Measurements from ENCODE around the gene HS6ST2.
A peak's percentile ranks its signal among the peaks of the same experiment; 100 is the strongest.

HS6ST2 gene

GRCh38 chrX:132933170-132933569 lies 25.3 kb downstream of the HS6ST2 start:
- no peak overlapping the region for H2BK15ac ChIP-seq (replicated peaks; ENCODE audit: low read depth)
- no CpG with 5 or more reads among the region's 8 CpGs for WGBS (ENCODE audit: extremely low coverage, insufficient coverage, low lambda C conversion rate)
- no peak overlapping the region for H3K4ac ChIP-seq (ENCODE audit: low read depth, low read length)
- H3K27ac ChIP-seq (ENCODE audit: low read depth, low read length) = no peak overlapping the region
- H3K36me3 ChIP-seq (ENCODE audit: control insufficient read depth, insufficient read depth, low read length) = no peaks in the 10 kb centered on the region
- no peak overlapping the region for H3K18ac ChIP-seq (ENCODE audit: low read length)
- no peak for DNase-seq
- H3K23ac ChIP-seq (ENCODE audit: low read length) = no peak overlapping the region
- H3K56ac ChIP-seq (ENCODE audit: low read length) = no peak overlapping the region
- H3K79me2 ChIP-seq (ENCODE audit: control insufficient read depth, insufficient read depth, low read length) = no peaks in the 10 kb centered on the region
- no peak overlapping the region for H2BK5ac ChIP-seq (ENCODE audit: low read length)
- no peak overlapping the region for H4K8ac ChIP-seq (ENCODE audit: low read depth, low read length)
- H2BK120ac ChIP-seq (ENCODE audit: low read depth, low read length) = no peak overlapping the region
- H3K79me1 ChIP-seq (ENCODE audit: low read length) = no peaks in the 10 kb centered on the region
- no peak overlapping the region for H3K9ac ChIP-seq (ENCODE audit: low read length)
- H3K27me3 ChIP-seq (ENCODE audit: insufficient read depth, low read length, poor library complexity) = no peaks in the 10 kb centered on the region
- H4K5ac ChIP-seq (ENCODE audit: low read length) = no peak overlapping the region
- H3K4me2 ChIP-seq (ENCODE audit: low read length) = no peak overlapping the region
- no peak overlapping the region for H2AK5ac ChIP-seq (ENCODE audit: low read length)
- H3K4me1 ChIP-seq (ENCODE audit: control insufficient read depth, low read depth, low read length) = no peaks in the 10 kb centered on the region
- no peak overlapping the region for H3K4me3 ChIP-seq (ENCODE audit: low read length)

- H3K79me2 ChIP-seq (ENCODE audit: control insufficient read depth, insufficient read depth, low read length) = no peaks in the 10 kb centered on the region
- DNase-seq = peak; percentile 77
- H3K56ac ChIP-seq (ENCODE audit: low read length) = no peak overlapping the region
- H3K23ac ChIP-seq (ENCODE audit: low read length) = no peak overlapping the region
- no peak overlapping the region for H2BK120ac ChIP-seq (ENCODE audit: low read depth, low read length)
- WGBS (ENCODE audit: extremely low coverage, insufficient coverage, low lambda C conversion rate) = no CpG with 5 or more reads among the region's 5 CpGs
- H4K5ac ChIP-seq (ENCODE audit: low read length) = no peak overlapping the region
- H2BK5ac ChIP-seq (ENCODE audit: low read length) = no peak overlapping the region
- no peak overlapping the region for H3K4me3 ChIP-seq (ENCODE audit: low read length)
- H3K79me1 ChIP-seq (ENCODE audit: low read length) = no peaks in the 10 kb centered on the region
- H2AK5ac ChIP-seq (ENCODE audit: low read length) = no peak overlapping the region
- no peak overlapping the region for H3K4me2 ChIP-seq (ENCODE audit: low read length)
- no peaks in the 10 kb centered on the region for H3K4me1 ChIP-seq (ENCODE audit: control insufficient read depth, low read depth, low read length)
- no peaks in the 10 kb centered on the region for H3K36me3 ChIP-seq (ENCODE audit: control insufficient read depth, insufficient read depth, low read length)
- no peaks in the 10 kb centered on the region for H3K27me3 ChIP-seq (ENCODE audit: insufficient read depth, low read length, poor library complexity)
- H3K9ac ChIP-seq (ENCODE audit: low read length) = no peak overlapping the region
- H2BK15ac ChIP-seq (replicated peaks; ENCODE audit: low read depth) = no peak overlapping the region
- H3K4ac ChIP-seq (ENCODE audit: low read depth, low read length) = no peak overlapping the region
- no peak overlapping the region for H3K27ac ChIP-seq (ENCODE audit: low read depth, low read length)
- no peak overlapping the region for H4K8ac ChIP-seq (ENCODE audit: low read depth, low read length)
- H3K18ac ChIP-seq (ENCODE audit: low read length) = peak overlapping the region; percentile 18
These were observed 34.0 kb downstream of the HS6ST2 start for GRCh38 chrX:132924426-132924825.

- Histone ChIP-seq H3K79me2 (ENCODE audit: control insufficient read depth, insufficient read depth, low read length) (no peaks in the 10 kb centered on the region), H2AK5ac (ENCODE audit: low read length) (no peak overlapping the region), H3K27ac (ENCODE audit: low read depth, low read length) (peak overlapping the region; percentile 44), H3K18ac (ENCODE audit: low read length) (no peak overlapping the region), H3K27me3 (ENCODE audit: insufficient read depth, low read length, poor library complexity) (no peaks in the 10 kb centered on the region), H4K5ac (ENCODE audit: low read length) (no peak overlapping the region), H3K36me3 (ENCODE audit: control insufficient read depth, insufficient read depth, low read length) (no peaks in the 10 kb centered on the region), H3K4me2 (ENCODE audit: low read length) (no peak overlapping the region), H3K56ac (ENCODE audit: low read length) (no peak overlapping the region), H3K79me1 (ENCODE audit: low read length) (no peaks in the 10 kb centered on the region), H3K4me1 (ENCODE audit: control insufficient read depth, low read depth, low read length) (no peaks in the 10 kb centered on the region), H2BK120ac (ENCODE audit: low read depth, low read length) (no peak overlapping the region), H2BK5ac (ENCODE audit: low read length) (no peak overlapping the region), H3K4ac (ENCODE audit: low read depth, low read length) (no peak overlapping the region), H2BK15ac (replicated peaks; ENCODE audit: low read depth) (no peak overlapping the region), H3K4me3 (ENCODE audit: low read length) (no peak overlapping the region), H4K8ac (ENCODE audit: low read depth, low read length) (no peak overlapping the region), H3K23ac (ENCODE audit: low read length) (no peak overlapping the region), H3K9ac (ENCODE audit: low read length) (no peak overlapping the region)
- DNase-seq = peak; percentile 78
These were observed 39.9 kb downstream of the HS6ST2 start for GRCh38 chrX:132918523-132918922.

GRCh38 chrX:132916349-132916748 lies 42.1 kb downstream of the HS6ST2 start:
- Histone ChIP-seq H4K8ac (ENCODE audit: low read depth, low read length) (no peak overlapping the region), H3K79me1 (ENCODE audit: low read length) (no peaks in the 10 kb centered on the region), H3K23ac (ENCODE audit: low read length) (no peak overlapping the region), H2AK5ac (ENCODE audit: low read length) (no peak overlapping the region), H3K27me3 (ENCODE audit: insufficient read depth, low read length, poor library complexity) (no peaks in the 10 kb centered on the region), H2BK15ac (replicated peaks; ENCODE audit: low read depth) (no peak overlapping the region), H2BK120ac (ENCODE audit: low read depth, low read length) (no peak overlapping the region), H3K4me3 (ENCODE audit: low read length) (no peak overlapping the region), H3K79me2 (ENCODE audit: control insufficient read depth, insufficient read depth, low read length) (no peaks in the 10 kb centered on the region), H3K27ac (ENCODE audit: low read depth, low read length) (no peak overlapping the region), H3K9ac (ENCODE audit: low read length) (no peak overlapping the region), H3K4ac (ENCODE audit: low read depth, low read length) (no peak overlapping the region), H3K4me2 (ENCODE audit: low read length) (no peak overlapping the region), H3K18ac (ENCODE audit: low read length) (no peak overlapping the region), H3K4me1 (ENCODE audit: control insufficient read depth, low read depth, low read length) (no peaks in the 10 kb centered on the region), H4K5ac (ENCODE audit: low read length) (no peak overlapping the region), H3K56ac (ENCODE audit: low read length) (no peak overlapping the region), H3K36me3 (ENCODE audit: control insufficient read depth, insufficient read depth, low read length) (no peaks in the 10 kb centered on the region), H2BK5ac (ENCODE audit: low read length) (no peak overlapping the region)
- WGBS (ENCODE audit: extremely low coverage, insufficient coverage, low lambda C conversion rate) = no CpG with 5 or more reads among the region's 3 CpGs
- no peak for DNase-seq

- DNase-seq = no peak
- no peaks in the 10 kb centered on the region for H3K4me1 ChIP-seq (ENCODE audit: control insufficient read depth, low read depth, low read length)
- H2BK120ac ChIP-seq (ENCODE audit: low read depth, low read length) = no peak overlapping the region
- H4K5ac ChIP-seq (ENCODE audit: low read length) = no peak overlapping the region
- H3K4ac ChIP-seq (ENCODE audit: low read depth, low read length) = no peak overlapping the region
- no peak overlapping the region for H3K23ac ChIP-seq (ENCODE audit: low read length)
- no peaks in the 10 kb centered on the region for H3K79me2 ChIP-seq (ENCODE audit: control insufficient read depth, insufficient read depth, low read length)
- no peak overlapping the region for H3K9ac ChIP-seq (ENCODE audit: low read length)
- H3K27me3 ChIP-seq (ENCODE audit: insufficient read depth, low read length, poor library complexity) = no peaks in the 10 kb centered on the region
- no peak overlapping the region for H3K4me3 ChIP-seq (ENCODE audit: low read length)
- no peak overlapping the region for H2BK5ac ChIP-seq (ENCODE audit: low read length)
- no peak overlapping the region for H3K27ac ChIP-seq (ENCODE audit: low read depth, low read length)
- H3K4me2 ChIP-seq (ENCODE audit: low read length) = no peak overlapping the region
- H2AK5ac ChIP-seq (ENCODE audit: low read length) = no peak overlapping the region
- H3K18ac ChIP-seq (ENCODE audit: low read length) = no peak overlapping the region
- H3K56ac ChIP-seq (ENCODE audit: low read length) = peak overlapping the region; percentile 15
- no CpG with 5 or more reads among the region's 4 CpGs for WGBS (ENCODE audit: extremely low coverage, insufficient coverage, low lambda C conversion rate)
- no peaks in the 10 kb centered on the region for H3K79me1 ChIP-seq (ENCODE audit: low read length)
- no peaks in the 10 kb centered on the region for H3K36me3 ChIP-seq (ENCODE audit: control insufficient read depth, insufficient read depth, low read length)
- H4K8ac ChIP-seq (ENCODE audit: low read depth, low read length) = no peak overlapping the region
- no peak overlapping the region for H2BK15ac ChIP-seq (replicated peaks; ENCODE audit: low read depth)
These were observed 48.8 kb downstream of the HS6ST2 start for GRCh38 chrX:132909643-132910042.

GRCh38 chrX:132908891-132909290 lies 49.5 kb downstream of the HS6ST2 start:
- H3K23ac ChIP-seq (ENCODE audit: low read length) = no peak overlapping the region
- H2BK15ac ChIP-seq (replicated peaks; ENCODE audit: low read depth) = no peak overlapping the region
- H3K27ac ChIP-seq (ENCODE audit: low read depth, low read length) = no peak overlapping the region
- no peaks in the 10 kb centered on the region for H3K4me1 ChIP-seq (ENCODE audit: control insufficient read depth, low read depth, low read length)
- peak; percentile 69 for DNase-seq
- no peak overlapping the region for H2BK120ac ChIP-seq (ENCODE audit: low read depth, low read length)
- no peak overlapping the region for H2AK5ac ChIP-seq (ENCODE audit: low read length)
- no peak overlapping the region for H3K4ac ChIP-seq (ENCODE audit: low read depth, low read length)
- H3K36me3 ChIP-seq (ENCODE audit: control insufficient read depth, insufficient read depth, low read length) = no peaks in the 10 kb centered on the region
- H2BK5ac ChIP-seq (ENCODE audit: low read length) = no peak overlapping the region
- no peaks in the 10 kb centered on the region for H3K27me3 ChIP-seq (ENCODE audit: insufficient read depth, low read length, poor library complexity)
- no peaks in the 10 kb centered on the region for H3K79me2 ChIP-seq (ENCODE audit: control insufficient read depth, insufficient read depth, low read length)
- H3K4me2 ChIP-seq (ENCODE audit: low read length) = no peak overlapping the region
- no peak overlapping the region for H4K5ac ChIP-seq (ENCODE audit: low read length)
- no peak overlapping the region for H3K4me3 ChIP-seq (ENCODE audit: low read length)
- no peak overlapping the region for H4K8ac ChIP-seq (ENCODE audit: low read depth, low read length)
- no peak overlapping the region for H3K18ac ChIP-seq (ENCODE audit: low read length)
- H3K79me1 ChIP-seq (ENCODE audit: low read length) = no peaks in the 10 kb centered on the region
- H3K56ac ChIP-seq (ENCODE audit: low read length) = no peak overlapping the region
- no peak overlapping the region for H3K9ac ChIP-seq (ENCODE audit: low read length)
